Amygdala (tissue), 56 donors: ENCODE data around the gene TMEM163.
"Not testable (repeated sequence)": the region's sequence is repeated elsewhere in the genome, so short reads cannot be mapped to it uniquely, and the experiment has no call there.

Experiments used
- DNase-seq, 56 donors: peaks; one replicate each; lab custom pipeline; 2025; lab: John Stamatoyannopoulos, UW

The TMEM163 gene

GRCh38 chr2:134550566-134551164, 168.1 kb downstream of the TMEM163 start:
- no peak for DNase-seq

DNA sequence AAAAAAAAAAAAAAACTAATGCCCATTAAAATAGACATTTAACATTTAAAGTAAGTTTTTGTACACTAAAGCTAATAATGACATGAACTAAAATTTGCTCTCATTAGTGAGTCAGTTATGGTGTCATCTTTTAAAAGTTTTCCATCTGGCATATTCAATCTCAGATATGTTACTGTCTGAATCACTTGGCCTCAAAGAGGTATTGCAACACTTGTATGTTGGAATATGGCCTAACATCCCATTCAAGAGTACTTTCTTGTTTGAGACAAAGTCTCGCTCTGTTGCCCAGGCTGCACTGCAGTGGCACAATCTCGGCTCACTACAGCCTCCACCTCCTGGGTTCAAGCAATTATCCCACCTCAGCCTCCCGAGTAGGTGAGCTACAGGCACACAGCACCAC, 169.7 kb downstream of the TMEM163 start:
- DNase-seq, result no peak

- no peak for DNase-seq
Observed at GRCh38 chr2:134540990-134541389, 177.8 kb downstream of the TMEM163 start.

DNA sequence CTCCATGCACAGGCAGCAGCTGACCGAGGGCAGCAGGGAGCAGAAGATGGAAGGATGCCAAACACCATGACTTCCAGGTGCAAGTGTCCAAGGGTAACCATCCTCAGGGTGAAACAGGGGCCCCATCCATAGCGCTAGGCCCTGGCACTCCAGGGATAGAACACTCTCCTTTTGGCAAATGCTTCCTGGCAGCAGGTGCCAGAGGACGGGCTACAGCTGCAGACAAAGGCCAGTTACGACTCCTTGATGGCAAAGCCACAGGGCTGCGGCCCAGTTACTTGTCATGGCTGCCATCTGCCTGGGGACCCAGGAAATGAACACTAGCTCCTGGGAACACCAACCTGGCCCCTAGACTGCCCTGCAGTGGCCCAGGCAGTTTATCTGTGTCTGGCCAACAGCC, 178.8 kb downstream of the TMEM163 start:
- DNase-seq, result peak in 5 of 56 donors; percentile 4 to 9 (median 5)

DNA sequence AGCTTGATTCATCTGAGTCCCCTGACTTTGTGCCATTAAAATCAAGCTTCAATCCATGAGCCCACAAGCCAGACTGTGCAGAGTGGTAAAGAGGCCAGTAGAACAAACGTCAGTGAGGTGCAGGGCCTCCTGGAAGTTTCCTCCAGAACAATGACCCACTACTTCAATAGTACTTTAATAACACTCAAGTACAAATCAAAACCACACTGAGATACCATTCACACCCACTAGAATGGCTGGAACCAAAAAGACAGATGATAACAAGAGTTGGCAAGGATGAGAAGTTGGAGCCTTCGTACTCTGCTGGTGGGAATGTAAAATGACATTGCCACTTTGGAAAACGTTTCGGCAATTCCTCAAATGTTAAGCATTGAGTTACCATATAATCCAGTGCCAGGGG, 181.1 kb downstream of the TMEM163 start:
- no peak for DNase-seq

- DNase-seq, result no peak
Observed at GRCh38 chr2:134537121-134537520, 181.7 kb downstream of the TMEM163 start.

DNA sequence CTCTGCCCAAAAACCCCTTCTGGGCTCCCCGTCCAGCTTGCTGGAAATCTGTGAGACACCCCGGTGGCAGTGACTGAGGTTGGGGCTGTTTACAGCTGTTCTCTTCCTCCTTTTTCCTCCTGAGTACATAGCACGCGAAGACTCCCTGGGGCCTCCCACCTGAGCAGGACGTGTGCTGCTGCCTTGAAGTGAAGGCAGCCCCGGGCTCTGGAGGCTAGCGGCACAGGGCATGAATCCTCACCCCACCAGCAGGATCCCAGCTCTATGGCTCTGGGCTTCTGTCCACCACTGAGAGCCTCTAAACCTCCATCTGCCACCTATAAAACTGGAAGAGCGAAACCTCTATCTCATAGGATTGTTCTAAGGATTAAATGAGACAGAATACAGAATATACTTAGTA, 182.5 kb downstream of the TMEM163 start:
- no peak for DNase-seq

DNA sequence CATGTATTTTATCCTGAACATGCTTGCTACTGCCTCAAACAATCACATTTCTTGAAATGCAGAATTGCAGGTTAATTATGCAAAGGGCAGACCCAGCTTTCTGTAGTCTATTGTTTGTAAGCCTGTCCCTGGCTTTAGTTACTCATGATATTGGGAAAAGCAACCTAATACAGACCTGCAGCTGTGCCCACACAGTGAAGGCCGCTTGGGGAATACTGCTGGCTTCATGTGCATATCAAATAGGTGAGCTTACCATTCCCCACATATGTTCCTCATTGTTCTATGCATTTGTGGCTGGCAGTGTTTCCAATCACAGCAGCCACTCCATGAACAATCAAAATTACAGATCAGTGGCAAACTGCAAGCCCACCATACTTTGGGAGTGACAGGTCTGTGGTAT, 186.3 kb downstream of the TMEM163 start:
- no peak for DNase-seq

GRCh38 chr2:134527381-134527780, 191.4 kb downstream of the TMEM163 start:
- no peak for DNase-seq

DNA sequence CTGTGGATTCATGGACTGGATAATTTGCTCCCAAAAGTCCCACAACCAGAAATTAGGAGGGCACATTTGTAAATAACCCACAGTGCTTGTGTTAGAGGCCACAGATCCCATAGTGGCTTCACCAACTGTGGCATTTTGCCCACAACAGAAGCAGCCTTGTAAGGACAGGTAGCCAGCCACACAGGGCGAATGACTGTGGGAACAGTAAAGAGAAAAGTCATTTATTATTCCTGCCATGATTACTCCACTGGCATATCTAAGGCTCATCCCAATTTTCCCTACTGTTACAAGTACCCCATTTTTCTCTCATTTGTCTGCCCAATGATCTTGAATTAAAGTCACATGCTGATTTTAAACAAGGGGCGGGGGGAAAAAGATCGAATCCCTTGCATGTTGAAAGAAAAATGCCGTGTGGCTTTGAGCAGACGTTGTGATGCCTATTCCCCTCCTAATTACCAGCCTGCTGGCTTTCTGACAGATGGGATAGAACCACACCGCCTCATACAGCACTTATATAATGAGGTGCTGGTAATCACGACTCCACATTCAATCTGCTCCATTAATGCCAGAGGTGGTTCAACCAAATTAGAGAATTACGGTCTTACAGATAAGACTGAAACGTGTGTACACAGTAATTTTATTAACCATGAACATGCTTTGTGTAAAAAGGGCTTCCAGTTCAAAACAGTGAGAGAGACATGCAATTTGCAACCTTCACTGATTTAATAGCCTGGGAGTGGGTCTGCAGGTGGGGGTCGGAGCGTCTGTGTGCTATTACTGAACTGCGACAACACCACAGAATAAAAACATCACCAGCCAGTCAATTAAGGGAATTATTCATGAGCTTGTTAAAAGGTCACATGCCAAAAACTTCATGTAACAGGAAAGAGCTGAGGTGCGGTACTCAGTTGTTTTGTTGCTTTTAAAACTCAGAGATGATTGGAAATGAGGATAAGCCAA, 196.0 kb downstream of the TMEM163 start:
- DNase-seq, result peak in 1 of 56 donors; percentile 25

DNA sequence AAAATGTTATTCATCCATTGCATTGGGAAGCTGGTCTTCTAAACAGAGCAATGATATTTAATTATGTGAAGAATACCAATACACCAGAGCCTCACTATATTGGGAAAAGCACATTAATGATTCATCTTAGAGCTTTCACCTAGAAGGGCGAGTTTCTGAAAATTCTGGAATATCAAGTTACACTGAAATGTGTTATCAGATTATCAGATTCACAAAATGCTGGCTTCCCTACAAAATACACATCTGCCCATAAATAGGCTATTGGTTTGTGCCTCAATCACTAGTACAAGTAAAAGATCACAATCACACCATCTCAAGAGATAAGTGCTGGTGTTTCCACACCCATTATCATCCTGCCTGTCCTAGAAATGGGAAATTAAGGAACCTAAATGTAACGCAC, 200.7 kb downstream of the TMEM163 start:
- DNase-seq, result no peak

DNA sequence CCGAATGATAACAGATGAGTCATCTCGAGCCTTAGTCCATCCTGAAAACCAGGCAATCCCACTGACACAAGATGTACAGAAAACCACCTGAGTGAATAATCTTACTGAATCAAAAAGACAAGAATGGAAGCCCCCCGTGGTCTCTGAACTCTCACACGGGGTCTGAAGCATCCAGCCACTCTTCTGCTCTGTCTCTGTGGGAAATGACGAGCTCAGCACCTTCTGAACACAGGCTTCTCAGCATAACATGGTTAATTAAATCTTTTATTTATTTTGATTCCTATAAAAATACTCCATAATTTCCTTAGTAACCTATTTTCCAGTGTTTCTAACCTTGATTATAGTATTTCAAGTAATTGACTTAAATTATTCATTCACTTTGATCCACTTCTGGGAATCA, 203.7 kb downstream of the TMEM163 start:
- DNase-seq, result no peak

DNA sequence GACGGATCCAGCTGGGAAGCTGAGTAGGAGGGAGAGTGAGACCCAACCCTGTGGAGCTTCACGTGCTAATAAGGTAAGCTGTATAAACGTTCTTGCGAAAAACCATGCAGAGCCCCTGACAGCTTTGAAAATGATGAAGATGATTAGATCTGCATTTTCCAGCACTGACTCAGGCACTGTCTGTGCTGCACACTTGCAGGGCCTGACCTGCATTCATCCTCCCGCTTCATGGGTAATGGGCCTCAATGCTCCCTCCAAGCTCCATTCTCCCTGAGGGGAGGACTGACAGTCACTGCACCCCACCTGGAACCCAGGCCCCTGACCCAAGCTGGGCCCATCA, 205.4 kb downstream of the TMEM163 start:
- no peak for DNase-seq

DNA sequence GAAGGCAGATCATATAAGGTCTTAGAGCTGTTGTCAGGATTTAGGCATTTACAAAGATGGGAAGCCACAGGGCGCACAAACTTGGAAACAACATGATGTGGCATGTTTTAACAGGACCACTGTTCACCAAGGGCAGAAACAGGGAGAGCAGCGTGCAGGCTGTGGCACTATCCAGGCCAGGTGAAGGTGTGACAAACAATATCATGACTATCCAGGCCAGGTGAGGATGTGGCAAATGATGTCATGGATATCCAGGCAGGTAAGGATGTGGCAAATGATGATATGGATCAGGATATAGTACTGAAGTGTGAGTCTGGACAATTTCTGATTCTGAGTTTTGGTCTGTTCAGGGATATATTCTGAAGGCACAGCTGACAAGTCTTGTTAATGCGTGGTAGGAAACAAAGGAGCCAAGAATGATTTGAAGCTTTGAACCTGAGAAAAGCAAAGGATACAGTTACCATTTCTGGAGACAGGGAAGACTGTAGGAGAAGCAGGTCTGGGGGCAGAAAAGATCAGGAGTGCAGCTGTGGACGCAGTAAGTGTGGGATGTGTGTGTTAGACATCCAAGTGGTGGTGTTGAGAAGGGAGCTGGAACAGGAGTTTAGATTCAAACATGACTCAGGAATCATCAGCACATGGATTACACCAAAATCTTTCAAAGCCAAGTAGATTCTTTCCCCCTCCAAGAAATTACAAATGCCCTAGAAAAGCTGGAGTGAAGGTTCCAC, 205.9 kb downstream of the TMEM163 start:
- no peak for DNase-seq

DNA sequence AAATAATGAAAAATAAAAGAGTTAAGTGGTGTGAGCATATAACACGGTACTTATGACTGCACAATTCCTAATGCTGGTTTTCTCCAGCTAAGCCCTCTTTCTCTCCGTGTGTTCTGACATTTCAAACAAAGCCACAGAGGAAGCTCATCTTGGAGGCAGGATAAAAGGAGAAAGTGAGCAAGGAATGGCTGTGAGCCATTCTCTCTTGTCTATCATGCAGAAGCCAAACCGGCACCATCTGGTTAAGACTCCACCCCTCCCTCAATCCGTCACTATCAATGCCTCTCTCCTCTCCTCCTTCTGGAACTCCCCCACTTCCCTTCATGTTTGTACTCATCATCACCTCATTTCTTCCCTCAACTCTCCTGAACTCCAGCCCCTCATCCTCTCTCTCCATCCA, 210.4 kb downstream of the TMEM163 start:
- DNase-seq, result no peak

GRCh38 chr2:134507697-134508096, 211.1 kb downstream of the TMEM163 start:
- DNase-seq, result no peak

- DNase-seq, result not testable (repeated sequence)
Observed at GRCh38 chr2:134507159-134507558, 211.6 kb downstream of the TMEM163 start.

DNA sequence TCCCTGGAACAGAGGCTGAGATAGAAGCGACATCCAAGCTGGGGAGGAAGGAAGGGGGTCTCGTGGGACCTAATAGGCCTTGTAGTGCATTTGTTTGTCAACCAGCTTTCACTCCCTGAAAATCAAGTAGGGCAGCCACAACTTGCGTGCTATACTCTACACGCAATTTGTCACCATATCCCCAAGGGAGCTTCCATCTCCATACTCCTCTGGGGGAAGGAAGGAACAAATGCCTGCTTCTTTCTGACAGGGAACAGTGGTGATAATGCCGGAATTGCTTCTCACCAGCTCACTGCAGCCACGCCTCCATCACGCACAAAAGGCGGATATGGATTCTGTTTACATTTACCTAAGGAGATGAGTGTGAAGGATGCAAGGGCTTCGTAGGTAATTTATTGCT, 213.4 kb downstream of the TMEM163 start:
- no peak for DNase-seq

DNA sequence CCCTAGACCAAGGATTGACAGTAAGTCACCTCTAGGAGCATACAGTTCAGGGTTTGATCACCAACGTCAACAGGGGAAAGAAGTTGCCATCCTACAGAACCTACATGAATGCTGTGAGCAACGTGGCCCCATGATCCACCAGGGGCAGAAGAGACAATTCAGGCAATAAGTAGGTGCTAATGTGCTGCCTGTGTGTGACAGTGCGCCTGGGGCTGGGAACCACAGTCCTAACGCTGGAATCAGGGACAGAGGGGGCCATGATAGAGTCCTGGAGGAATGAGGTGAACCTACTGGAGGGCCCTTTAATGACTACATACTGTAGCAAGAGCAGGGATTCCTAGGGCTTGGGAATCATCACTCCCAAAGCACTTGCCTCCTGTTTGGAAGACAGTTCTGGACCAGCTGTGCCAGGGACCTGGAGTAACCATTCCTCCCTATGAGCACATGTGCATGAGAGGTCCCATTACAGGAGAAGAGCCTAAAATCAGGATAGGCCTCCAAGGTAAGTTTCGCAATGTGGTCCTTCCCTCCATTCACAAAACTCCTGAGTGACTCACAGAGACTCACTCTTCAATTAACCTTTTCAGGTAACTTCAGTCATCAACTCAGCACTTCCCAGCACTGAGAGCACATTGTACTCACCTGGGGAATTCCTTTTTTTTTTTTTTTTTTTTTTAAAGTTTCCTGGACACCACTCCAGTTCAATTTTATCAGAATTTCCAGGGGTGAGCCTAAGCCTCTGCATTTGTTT, 214.0 kb downstream of the TMEM163 start:
- DNase-seq, result no peak

DNA sequence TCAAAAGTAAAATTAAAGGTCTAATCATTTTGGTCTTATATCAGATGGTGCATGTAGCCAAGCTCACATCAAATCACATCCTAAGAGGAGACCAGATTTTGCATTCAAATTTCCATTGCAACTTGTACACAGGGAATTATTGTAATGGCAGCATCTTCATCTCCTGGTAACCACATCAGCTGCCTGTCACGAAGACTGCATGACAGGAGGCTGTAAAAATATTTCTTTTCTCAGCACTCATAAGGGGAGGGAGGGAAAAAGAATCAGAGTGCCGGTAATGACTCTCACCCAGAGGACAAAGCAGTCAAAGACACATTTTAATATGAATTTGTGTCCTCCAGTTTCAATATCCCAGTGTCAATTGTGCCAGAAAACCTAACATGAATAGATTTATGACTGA, 216.7 kb downstream of the TMEM163 start:
- no peak for DNase-seq
